Lower leg skin (tissue), 4 donors: ENCODE results near the gene RUNX2. TPM values are rescaled to one million over a fixed set of nuclear protein-coding genes. Genes with fewer than 3 reads are reported as not detected.

ENCODE experiments used
- DNase-seq, 2 donors: peaks; one replicate each; pipeline ENCODE4 v3.0.0-alpha.2; 2019; ENCODE audit warnings: low spot score in 2 of 2
- H3K4me3 ChIP-seq: fragments of 200-600 bp; sonication (generic); 2 replicates; pipeline ENCODE4 v1.5.1; 2017; ENCODE audit warnings: mild to moderate bottlenecking, low read depth; ENCODE audit not compliant: poor library complexity, severe bottlenecking
- CTCF ChIP-seq, 3 donors: fragments of 450-650 bp; IDR thresholded peaks; one replicate each; pipeline ENCODE4 v1.5.1; 2016; ENCODE audit warnings: antibody characterized with exemption in 3 of 3, mild to moderate bottlenecking in 3 of 3, moderate library complexity in 2 of 3
- POLR2A ChIP-seq, 2 donors: fragments of 450-650 bp; IDR thresholded peaks; one replicate each; pipeline ENCODE4 v1.6.1; 2016 to 2017; ENCODE audit warnings: antibody characterized with exemption in 2 of 2, mild to moderate bottlenecking in 1 of 2, moderate library complexity in 1 of 2
- WGBS, 2 donors: methylation state at CpG; one replicate each; pipeline ENCODE4 v1.1.5; 2018; 5-methylcytosine and 5-hydroxymethylcytosine counted together
- intact Hi-C: fragments of 100-400 bp; cut with DNase I; formaldehyde crosslinking; loops from one replicate; pipeline ENCODE4 v1.15.0; 2023; ENCODE audit warnings: low total_unique reads
- total RNA-seq, 4 donors: library from RNA; depleted of rRNA; stranded (reverse); fragments of >200 nt; gene quantifications; one replicate each; pipeline ENCODE4 v1.1.0, GENCODE V29; 2016

RUNX2 gene
- total RNA-seq, 4 donors from 2014 or later = 1.8 to 4.8 (median 3.1) TPM

- whole genome bisulfite sequencing, 2 donors = 72% methylated on average over 4 of the region's 4 CpGs
- intact Hi-C loops = no loop called here
- TF ChIP-seq POLR2A (IDR thresholded peaks at IDR 0.05) (no peak), CTCF (IDR thresholded peaks at IDR 0.05) (no peak)
- H3K4me3 ChIP-seq = no peak overlapping the region
- DNase-seq = no peak
Measured at GRCh38 chr6:45518013-45518720, 190.0 kb downstream of the RUNX2 start.

DNA sequence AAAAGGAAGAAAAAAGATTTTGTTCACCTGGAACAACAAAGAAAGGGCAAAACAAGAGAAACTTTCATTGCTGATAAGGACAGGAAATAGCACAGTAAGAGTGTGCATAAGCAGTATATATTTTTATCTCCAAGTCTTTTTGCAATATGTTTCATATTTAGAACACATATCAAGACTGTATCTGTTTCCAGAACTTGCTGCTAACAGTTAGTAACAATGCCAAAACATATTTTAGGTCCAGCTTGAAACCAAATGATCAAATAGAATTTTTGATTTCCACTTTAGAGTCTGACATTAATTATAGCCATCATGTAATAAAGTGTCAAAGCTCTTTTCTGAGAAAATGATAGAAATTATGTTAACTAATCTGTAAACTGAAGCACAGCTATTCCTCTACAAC lies 193.1 kb downstream of the RUNX2 start:
- TF ChIP-seq POLR2A (IDR thresholded peaks at IDR 0.05) (no peak), CTCF (IDR thresholded peaks at IDR 0.05) (no peak)
- intact Hi-C loops = no loop called here

GRCh38 chr6:45522486-45522885 lies 194.4 kb downstream of the RUNX2 start:
- no peak for DNase-seq
- 94 to 98% methylated on average over 4 of the region's 4 CpGs for WGBS, 2 donors
- TF ChIP-seq POLR2A (IDR thresholded peaks at IDR 0.05) (no peak), CTCF (IDR thresholded peaks at IDR 0.05) (no peak)
- intact Hi-C loops = no loop called here
- no peak overlapping the region for H3K4me3 ChIP-seq

More for the DNA sequence above, 193.1 kb downstream of the RUNX2 start:
- no peak overlapping the region for H3K4me3 ChIP-seq
- DNase-seq = no peak

DNA sequence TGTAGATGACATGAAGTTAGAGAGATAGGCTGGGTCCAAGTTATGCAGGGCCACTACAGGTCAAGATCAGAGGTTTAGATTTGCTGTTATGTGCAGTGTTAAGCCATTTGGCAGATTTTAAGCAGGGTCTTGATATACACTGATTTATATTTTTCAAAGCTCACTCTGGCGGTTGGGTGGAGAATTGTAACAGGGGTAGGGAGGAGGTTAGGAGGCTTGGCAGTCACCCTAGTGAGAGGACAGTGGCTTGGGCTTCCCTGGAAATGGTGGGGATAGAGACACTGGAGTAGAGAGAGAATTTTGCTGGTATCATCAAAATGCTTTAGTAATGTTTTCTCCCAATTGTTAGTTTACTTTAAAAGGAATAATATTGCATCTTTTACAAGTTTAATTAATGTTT lies 199.1 kb downstream of the RUNX2 start:
- no peak for TF ChIP-seq CTCF (IDR thresholded peaks at IDR 0.05)
- TF ChIP-seq POLR2A (IDR thresholded peaks at IDR 0.05) = no peak
- H3K4me3 ChIP-seq = no peak overlapping the region
- no peak for DNase-seq
- 90 to 94% methylated on average over 1 of the region's 1 CpG for WGBS, 2 donors
- intact Hi-C loops = no loop called here

GRCh38 chr6:45531999-45532595 lies 204.0 kb downstream of the RUNX2 start:
- H3K4me3 ChIP-seq = no peak overlapping the region
- DNase-seq = no peak
- intact Hi-C loops = no loop called here
- WGBS, 2 donors = 83 to 88% methylated on average over 2 of the region's 2 CpGs
- TF ChIP-seq CTCF (IDR thresholded peaks at IDR 0.05) = no peak
- no peak for TF ChIP-seq POLR2A (IDR thresholded peaks at IDR 0.05)
